ENCODE data around the gene KDM1A. TPM values are rescaled to one million over a fixed set of nuclear protein-coding genes. Genes with fewer than 3 reads are reported as not detected.

KDM1A gene
- total RNA-seq, 4 donors from 2014 or later, result 18.7 to 41.4 (median 29.3) TPM

- 93% methylated on average over 4 of the region's 4 CpGs; no CpG with 5 or more reads in 1 of the 2 donors for WGBS, 2 donors (ENCODE audit: low coverage in 1 of 2)
Observed at GRCh38 chr1:23069675-23070074, 50.4 kb downstream of the KDM1A start.

GRCh38 chr1:23074012-23074411 lies 54.7 kb downstream of the KDM1A start:
- Histone ChIP-seq H3K4me3 (no peak overlapping the region), H3K4me1 (no peaks in the 10 kb centered on the region), H3K36me3 (peaks cover 0 to 45% (median 21%) of the 10 kb centered on the region in 4 donors), H3K9me3 (no peaks in the 10 kb centered on the region), H3K27ac (no peak overlapping the region), H3K27me3 (no peaks in the 10 kb centered on the region)
- in situ Hi-C loops (cut with MboI; ENCODE audit: low pct_ligation_motif_present in 1 of 4, low pct_unique_long_range_greater_than_20kb in 1 of 4, low sequenced_read_pairs in 3 of 4) (no loop called here), intact Hi-C loops (cut with DNase I; ENCODE audit: low total_unique reads) (no loop called here)
- no peak for DNase-seq
- no peak for TF ChIP-seq POLR2A (IDR thresholded peaks at IDR 0.05)
- TF ChIP-seq CTCF (IDR thresholded peaks at IDR 0.05), result no peak
- no peak for TF ChIP-seq EP300 (IDR thresholded peaks at IDR 0.05; ENCODE audit: low read depth)
- no peak for TF ChIP-seq POLR2AphosphoS5 (IDR thresholded peaks at IDR 0.05)

More at GRCh38 chr1:23069675-23070074, 50.4 kb downstream of the KDM1A start:
- no peaks in the 10 kb centered on the region for H3K9me3 ChIP-seq
- no peak overlapping the region for H3K27ac ChIP-seq
- H3K36me3 ChIP-seq, result peaks cover 0 to 50% (median 18%) of the 10 kb centered on the region in 4 donors
- intact Hi-C loops (cut with DNase I; ENCODE audit: low total_unique reads) (no loop called here), in situ Hi-C loops (cut with MboI; ENCODE audit: low pct_ligation_motif_present in 1 of 4, low pct_unique_long_range_greater_than_20kb in 1 of 4, low sequenced_read_pairs in 3 of 4) (no loop called here)
- no peak for DNase-seq
- TF ChIP-seq POLR2A (IDR thresholded peaks at IDR 0.05), result no peak
- TF ChIP-seq POLR2AphosphoS5 (IDR thresholded peaks at IDR 0.05), result no peak
- no peak for TF ChIP-seq CTCF (IDR thresholded peaks at IDR 0.05)
- TF ChIP-seq EP300 (IDR thresholded peaks at IDR 0.05; ENCODE audit: low read depth), result no peak
- no peak overlapping the region for H3K4me3 ChIP-seq
- no peaks in the 10 kb centered on the region for H3K4me1 ChIP-seq
- no peaks in the 10 kb centered on the region for H3K27me3 ChIP-seq

GRCh38 chr1:23079025-23079424 lies 59.8 kb downstream of the KDM1A start:
- Histone ChIP-seq H3K27me3 (no peaks in the 10 kb centered on the region), H3K27ac (no peak overlapping the region), H3K36me3 (peaks cover 0 to 42% (median 14%) of the 10 kb centered on the region in 4 donors), H3K4me3 (no peak overlapping the region), H3K4me1 (peaks cover 0 to 3% (median 0%) of the 10 kb centered on the region in 4 donors), H3K9me3 (no peaks in the 10 kb centered on the region)
- in situ Hi-C loops (cut with MboI; ENCODE audit: low pct_ligation_motif_present in 1 of 4, low pct_unique_long_range_greater_than_20kb in 1 of 4, low sequenced_read_pairs in 3 of 4) (no loop called here), intact Hi-C loops (cut with DNase I; ENCODE audit: low total_unique reads) (no loop called here)
- TF ChIP-seq EP300 (IDR thresholded peaks at IDR 0.05; ENCODE audit: low read depth) (no peak), POLR2AphosphoS5 (IDR thresholded peaks at IDR 0.05) (no peak), POLR2A (IDR thresholded peaks at IDR 0.05) (no peak), CTCF (IDR thresholded peaks at IDR 0.05) (no peak)
- 83 to 85% methylated on average over 4 to 6 of the region's 6 CpGs for WGBS, 2 donors (ENCODE audit: low coverage in 1 of 2)
- DNase-seq, result no peak

- WGBS, 2 donors (ENCODE audit: low coverage in 1 of 2), result 96 to 100% methylated on average over 2 to 3 of the region's 3 CpGs
- intact Hi-C loops (cut with DNase I; ENCODE audit: low total_unique reads), result no loop called here
- in situ Hi-C loops (cut with MboI; ENCODE audit: low pct_ligation_motif_present in 1 of 4, low pct_unique_long_range_greater_than_20kb in 1 of 4, low sequenced_read_pairs in 3 of 4), result no loop called here
- TF ChIP-seq POLR2AphosphoS5 (IDR thresholded peaks at IDR 0.05) (no peak), CTCF (IDR thresholded peaks at IDR 0.05) (no peak), POLR2A (IDR thresholded peaks at IDR 0.05) (no peak), EP300 (IDR thresholded peaks at IDR 0.05; ENCODE audit: low read depth) (no peak)
- Histone ChIP-seq H3K4me3 (no peak overlapping the region), H3K36me3 (peaks cover 0 to 42% (median 14%) of the 10 kb centered on the region in 4 donors), H3K9me3 (no peaks in the 10 kb centered on the region), H3K27ac (no peak overlapping the region), H3K27me3 (no peaks in the 10 kb centered on the region), H3K4me1 (peaks cover 0 to 4% (median 0%) of the 10 kb centered on the region in 4 donors)
- DNase-seq, result no peak
Observed at GRCh38 chr1:23080885-23081284, 61.6 kb downstream of the KDM1A start.

All from transverse colon (tissue), 4 donors.